Ureter (tissue), 1 donor: ENCODE results near the gene ZSCAN12. TPM values are rescaled to one million over a fixed set of nuclear protein-coding genes. Genes with fewer than 3 reads are reported as not detected.

Experiments used
- total RNA-seq: library from RNA; stranded (reverse); gene quantifications from one replicate; pipeline ENCODE4 v1.2.4, GENCODE V29; 2023
- donor health status: DM: yes; HTN: yes; CAD: no.

The ZSCAN12 gene
- total RNA-seq, 1 donor from 2014 or later, result 11.1 TPM

Other genes with a start within 250 kb of the ZSCAN12 start
- 22.4 TPM for gene ZSCAN9, start 174.5 kb downstream of the ZSCAN12 start, total RNA-seq
- 6.2 TPM for gene ZKSCAN4, start 147.5 kb downstream of the ZSCAN12 start, total RNA-seq
- gene NKAPL, start 140.4 kb downstream of the ZSCAN12 start, total RNA-seq, result 1.4 TPM
- gene ZSCAN26, start 132.6 kb downstream of the ZSCAN12 start, total RNA-seq, result 16.9 TPM
- 3.1 TPM for gene PGBD1, start 118.2 kb downstream of the ZSCAN12 start, total RNA-seq
- gene ZSCAN31, start 63.6 kb downstream of the ZSCAN12 start, total RNA-seq, result 13.9 TPM
- gene ZKSCAN3, start 49.8 kb downstream of the ZSCAN12 start, total RNA-seq, result 8.7 TPM
- gene ZSCAN23, start 43.7 kb upstream of the ZSCAN12 start, total RNA-seq, result 11.2 TPM
- not detected for gene GPX6, start 116.0 kb upstream of the ZSCAN12 start, total RNA-seq
- not detected for gene GPX5, start 126.1 kb upstream of the ZSCAN12 start, total RNA-seq